Esophagus squamous epithelium (tissue), 4 donors: ENCODE data around the gene DALRD3.

Experiments used
- POLR2A ChIP-seq, 4 donors: fragments of 450-650 bp; IDR thresholded peaks; one replicate each; pipeline ENCODE4 v1.6.1; 2017; ENCODE audit warnings: antibody characterized with exemption in 4 of 4, mild to moderate bottlenecking in 4 of 4, moderate library complexity in 3 of 4
- TF ChIP-seq, protein P1 (sequence below), 6 experiments: fragments of 450-650 bp in 4 of 6; fragments of 200-600 bp in 2 of 6; sonication (generic) in 2 of 6; IDR thresholded peaks; one replicate each; pipeline ENCODE4 v1.5.1; 2016 to 2019; ENCODE audit warnings: antibody characterized with exemption in 6 of 6, mild to moderate bottlenecking in 4 of 6, moderate library complexity in 4 of 6

DNA sequence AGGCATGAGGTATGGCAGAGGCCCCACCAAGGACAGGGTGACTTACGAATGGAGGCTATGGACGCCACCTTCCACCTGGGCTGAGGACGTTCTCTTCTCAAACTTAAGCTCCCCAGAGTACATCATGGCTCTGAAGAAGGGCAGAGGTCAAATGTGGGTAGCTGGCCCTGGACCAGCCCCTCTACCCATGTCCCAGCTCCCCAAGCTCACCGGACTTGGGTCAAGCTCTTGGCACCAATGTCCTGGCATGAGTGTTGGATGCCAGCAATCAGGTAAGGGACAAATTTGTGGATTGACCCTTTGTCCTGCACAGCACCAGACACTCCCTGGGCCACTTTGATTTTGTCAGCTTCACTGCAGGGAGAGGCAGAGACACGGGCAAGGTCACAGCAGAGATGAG is 6.1 kb upstream of the DALRD3 start:
- TF ChIP-seq, protein P1, sequence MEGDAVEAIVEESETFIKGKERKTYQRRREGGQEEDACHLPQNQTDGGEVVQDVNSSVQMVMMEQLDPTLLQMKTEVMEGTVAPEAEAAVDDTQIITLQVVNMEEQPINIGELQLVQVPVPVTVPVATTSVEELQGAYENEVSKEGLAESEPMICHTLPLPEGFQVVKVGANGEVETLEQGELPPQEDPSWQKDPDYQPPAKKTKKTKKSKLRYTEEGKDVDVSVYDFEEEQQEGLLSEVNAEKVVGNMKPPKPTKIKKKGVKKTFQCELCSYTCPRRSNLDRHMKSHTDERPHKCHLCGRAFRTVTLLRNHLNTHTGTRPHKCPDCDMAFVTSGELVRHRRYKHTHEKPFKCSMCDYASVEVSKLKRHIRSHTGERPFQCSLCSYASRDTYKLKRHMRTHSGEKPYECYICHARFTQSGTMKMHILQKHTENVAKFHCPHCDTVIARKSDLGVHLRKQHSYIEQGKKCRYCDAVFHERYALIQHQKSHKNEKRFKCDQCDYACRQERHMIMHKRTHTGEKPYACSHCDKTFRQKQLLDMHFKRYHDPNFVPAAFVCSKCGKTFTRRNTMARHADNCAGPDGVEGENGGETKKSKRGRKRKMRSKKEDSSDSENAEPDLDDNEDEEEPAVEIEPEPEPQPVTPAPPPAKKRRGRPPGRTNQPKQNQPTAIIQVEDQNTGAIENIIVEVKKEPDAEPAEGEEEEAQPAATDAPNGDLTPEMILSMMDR (IDR thresholded peaks at IDR 0.05) = no peak
- TF ChIP-seq POLR2A (IDR thresholded peaks at IDR 0.05) = no peak
